GM18858 (cell line): ENCODE results near the gene SLC44A4.
"Not testable (repeated sequence)": the region's sequence is repeated elsewhere in the genome, so short reads cannot be mapped to it uniquely, and the experiment has no call there.

Experiments used
- ATAC-seq: cut with Tn5 transposase; IDR thresholded peaks from one replicate; pipeline ENCODE4 v1.9.1; 2021; ENCODE audit not compliant: unreplicated experiment

SLC44A4 gene

DNA sequence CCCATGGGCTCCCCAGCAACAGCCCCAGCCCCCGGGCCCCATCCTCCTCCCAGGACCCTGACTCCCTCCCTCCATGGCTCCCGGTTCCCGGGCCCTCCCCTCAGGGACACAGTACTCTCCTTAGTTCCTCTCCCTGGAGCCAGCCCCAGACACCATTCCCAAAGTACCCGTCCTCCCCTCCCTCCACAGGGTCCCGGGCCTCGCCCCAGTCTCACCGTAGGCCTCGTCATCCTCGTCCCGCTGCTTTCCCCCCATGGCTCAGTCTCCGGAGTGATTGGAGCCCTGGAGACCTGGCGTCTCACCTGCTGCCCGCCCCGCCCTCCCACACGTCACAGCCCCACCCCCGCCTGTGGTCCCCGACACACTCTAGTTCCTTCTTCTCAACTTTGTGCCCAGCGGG is at the start of gene SLC44A4:
Gene SLC44A4 (minus strand): TSS at position 272 of the 400 bp plus-strand sequence. CDS start 17 bp downstream, at position 255.
- no peak for ATAC-seq

DNA sequence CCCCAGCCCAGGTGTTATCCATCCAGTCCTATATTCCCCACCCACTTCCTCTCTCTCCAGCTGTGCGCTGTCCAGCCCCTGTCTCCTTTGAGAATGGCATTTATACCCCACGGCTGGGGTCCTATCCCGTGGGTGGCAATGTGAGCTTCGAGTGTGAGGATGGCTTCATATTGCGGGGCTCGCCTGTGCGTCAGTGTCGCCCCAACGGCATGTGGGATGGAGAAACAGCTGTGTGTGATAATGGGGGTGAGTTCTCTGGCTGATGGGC is 49.8 kb upstream of the SLC44A4 start:
- ATAC-seq = no peak

DNA sequence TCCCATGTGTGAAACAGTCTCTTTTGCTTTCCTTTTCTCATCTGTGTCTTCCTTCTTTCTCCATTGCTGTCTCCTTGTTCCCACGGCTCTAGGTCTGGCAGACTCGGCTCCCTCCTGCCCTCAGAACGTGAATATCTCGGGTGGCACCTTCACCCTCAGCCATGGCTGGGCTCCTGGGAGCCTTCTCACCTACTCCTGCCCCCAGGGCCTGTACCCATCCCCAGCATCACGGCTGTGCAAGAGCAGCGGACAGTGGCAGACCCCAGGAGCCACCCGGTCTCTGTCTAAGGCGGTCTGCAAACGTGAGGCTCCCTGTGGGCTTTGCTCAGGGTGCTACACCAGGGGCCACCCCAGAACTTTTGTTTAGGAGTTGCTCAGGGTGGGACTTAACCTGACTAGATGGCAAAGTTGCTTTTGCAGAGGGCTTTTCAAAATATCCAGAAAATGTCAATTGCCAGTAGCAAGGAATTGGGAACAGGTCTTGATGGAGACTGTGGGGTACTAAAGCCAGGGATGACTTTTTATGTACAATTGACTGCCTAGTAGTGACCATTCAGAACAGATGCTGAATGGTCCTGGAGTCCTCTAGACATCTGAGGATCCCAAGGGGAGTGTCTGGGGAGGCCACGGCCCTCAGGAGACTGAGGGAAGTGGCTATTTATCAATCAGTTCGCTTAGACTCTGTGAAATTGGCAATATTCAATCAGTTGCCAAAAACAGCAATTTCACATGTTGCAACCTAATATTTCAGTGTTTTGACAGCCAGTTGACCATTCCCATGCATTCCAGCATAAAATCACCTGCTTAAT is 49.3 kb upstream of the SLC44A4 start:
- ATAC-seq = no peak

DNA sequence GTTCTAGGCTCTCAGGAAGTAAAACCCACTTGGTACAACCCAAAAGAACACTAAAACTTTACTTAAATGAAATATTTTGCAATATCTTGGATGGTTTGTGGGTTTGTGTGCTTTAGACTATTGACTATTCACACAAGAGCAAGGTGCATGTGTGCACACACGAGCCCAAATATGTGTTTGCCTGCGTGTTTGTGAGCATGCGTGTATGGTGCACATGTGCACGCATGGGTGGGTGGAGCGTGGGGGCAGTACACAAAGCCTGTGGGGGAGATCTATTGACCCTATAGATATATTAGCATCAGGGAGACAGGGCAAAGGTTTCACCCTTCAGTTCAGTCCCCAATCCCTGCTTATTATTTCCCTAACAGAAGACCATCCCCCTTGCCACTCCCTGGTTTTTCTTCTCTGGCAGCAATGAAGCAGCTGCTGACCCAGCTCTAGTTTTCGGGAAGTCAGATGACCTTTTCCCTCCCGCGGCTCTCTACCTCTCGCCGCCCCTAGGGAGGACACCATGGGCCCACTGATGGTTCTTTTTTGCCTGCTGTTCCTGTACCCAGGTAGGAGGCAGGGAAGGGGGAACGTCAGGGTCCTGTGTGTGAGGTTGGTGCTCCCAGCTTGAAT is 48.6 kb upstream of the SLC44A4 start, which contains the start of gene C2:
Gene C2 (plus strand): TSS at position 476 of the 621 bp plus-strand sequence. CDS start 36 bp downstream, at position 512.
- no peak for ATAC-seq

DNA sequence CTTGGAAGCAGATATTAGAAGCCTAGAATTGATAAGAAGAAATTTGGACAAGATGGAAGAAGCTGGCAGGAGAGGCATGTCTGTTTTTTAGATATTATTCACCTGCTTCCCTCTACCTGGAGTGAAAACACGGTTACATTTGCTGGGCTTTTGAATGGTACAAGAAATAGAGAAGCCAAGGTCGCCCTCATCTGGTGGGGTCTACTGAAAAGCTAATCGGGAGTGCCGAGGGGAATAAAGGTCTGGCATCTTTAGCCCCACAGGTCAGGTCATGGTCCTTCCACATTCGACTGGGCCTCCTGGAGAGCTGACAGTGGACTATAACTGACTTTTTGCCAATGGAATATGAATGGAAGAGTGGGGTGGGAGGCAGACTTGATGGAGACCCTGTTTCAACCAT is 44.1 kb upstream of the SLC44A4 start:
- no peak for ATAC-seq

DNA sequence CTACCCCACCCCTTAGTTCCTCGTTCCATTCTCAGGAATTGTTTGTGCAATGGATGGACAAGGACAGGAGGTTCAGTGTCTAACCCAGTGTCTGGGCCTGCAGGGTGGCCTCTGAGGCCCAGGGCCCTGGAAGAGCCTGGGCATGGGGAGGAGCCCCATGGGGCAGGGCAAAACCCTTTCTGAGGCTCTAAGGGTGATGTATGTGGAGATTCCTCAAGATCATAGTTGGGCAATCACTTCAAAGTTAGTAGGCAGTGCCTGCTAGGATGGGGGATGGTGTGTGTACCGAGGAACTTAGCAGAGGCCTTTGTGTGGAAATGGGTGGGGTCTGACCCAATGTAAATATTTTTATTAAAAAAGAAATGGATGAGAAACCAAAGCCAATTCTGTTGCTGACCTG is 42.0 kb upstream of the SLC44A4 start:
- ATAC-seq = no peak

GRCh38 chr6:31919624-31920303 is 41.0 kb upstream of the SLC44A4 start:
- no peak for ATAC-seq

DNA sequence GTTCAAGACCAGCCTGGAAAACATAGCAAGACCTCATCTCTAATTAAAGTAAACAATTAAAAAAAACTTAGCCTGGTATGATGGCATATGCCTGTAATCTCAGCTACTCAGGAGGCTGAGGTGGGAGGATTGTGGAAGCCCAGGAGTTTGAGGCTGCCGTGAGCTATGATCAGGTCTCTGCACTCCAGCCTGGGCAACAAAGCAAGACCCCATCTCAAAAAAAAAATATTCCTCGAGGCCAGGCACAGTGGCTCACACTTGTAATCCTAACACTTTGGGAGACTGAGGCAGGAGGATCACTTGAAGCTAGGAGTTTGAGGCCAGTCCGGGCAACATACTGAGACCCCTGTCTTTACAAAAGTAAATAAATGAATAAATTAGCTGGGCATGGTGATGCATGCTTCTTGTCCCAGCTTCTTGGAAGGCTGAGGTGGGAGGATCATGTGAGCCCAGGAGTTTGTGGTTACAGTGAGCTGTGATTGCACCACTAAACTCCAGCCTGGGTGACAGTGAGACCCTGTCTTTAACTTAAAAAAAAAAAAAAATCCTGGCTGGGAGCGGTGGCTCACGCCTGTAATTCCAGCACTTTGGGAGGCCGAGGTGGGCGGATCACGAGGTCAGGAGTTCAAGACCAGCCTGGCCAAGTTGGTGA is 39.4 kb upstream of the SLC44A4 start:
- ATAC-seq = no peak

- ATAC-seq = no peak
Measured at GRCh38 chr6:31915756-31916155, 37.0 kb upstream of the SLC44A4 start.

GRCh38 chr6:31915351-31915750 is 36.6 kb upstream of the SLC44A4 start:
- ATAC-seq = no peak

DNA sequence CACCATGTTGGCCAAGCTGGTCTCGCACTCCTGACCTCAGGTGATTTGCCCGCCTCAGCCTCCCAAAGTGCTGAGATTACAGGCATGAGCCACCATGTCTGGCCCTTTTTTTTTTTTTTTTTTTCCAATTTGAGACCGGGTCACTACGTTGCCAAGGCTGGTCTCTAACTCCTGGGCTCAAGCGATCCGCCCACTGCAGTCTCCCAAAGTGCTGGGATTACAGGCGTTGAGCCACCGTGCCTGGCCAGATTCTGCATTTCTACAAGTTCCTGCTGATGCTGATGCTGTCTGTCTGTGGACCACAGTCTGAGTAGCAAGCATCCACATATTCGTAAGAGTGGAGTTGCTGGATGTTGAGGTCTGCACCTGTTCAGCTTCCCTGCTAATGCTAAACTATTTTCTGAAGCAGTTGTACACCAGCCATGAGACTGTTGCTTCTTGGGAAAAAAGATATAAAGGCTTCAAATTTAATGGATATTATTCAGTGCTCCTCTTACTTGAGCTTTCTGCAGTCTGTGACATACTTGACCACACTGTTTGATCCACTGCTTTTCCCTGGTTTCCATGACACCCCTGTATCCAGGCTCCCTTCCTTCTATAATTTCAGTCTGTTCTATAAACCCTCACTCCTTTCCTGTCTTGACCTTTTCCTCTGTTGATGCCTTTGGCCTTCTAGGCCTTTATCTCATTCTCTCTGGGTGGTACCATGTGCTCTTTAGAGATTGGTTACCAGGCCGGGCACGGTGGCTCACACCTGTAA is 33.2 kb upstream of the SLC44A4 start:
- no peak for ATAC-seq

DNA sequence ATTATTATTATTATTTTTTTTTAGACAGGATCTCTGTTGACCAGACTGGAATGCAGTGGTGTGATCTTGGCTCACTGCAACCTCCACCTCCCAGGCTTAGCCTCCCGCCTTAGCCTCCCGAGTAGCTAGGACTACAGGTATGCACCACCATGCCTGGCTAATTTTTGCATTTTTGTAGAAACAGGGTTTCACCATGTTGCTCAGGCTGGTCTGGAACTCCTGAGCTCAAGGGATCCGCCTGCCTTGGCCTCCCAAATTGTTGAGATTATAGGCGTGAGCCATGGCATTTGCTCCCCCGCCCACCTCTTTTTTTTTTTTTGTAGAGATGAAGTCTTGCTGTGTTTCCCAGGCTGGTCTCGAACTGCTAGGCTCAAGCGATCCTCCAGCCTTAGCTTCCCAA is 30.5 kb upstream of the SLC44A4 start:
- not testable (repeated sequence) for ATAC-seq

DNA sequence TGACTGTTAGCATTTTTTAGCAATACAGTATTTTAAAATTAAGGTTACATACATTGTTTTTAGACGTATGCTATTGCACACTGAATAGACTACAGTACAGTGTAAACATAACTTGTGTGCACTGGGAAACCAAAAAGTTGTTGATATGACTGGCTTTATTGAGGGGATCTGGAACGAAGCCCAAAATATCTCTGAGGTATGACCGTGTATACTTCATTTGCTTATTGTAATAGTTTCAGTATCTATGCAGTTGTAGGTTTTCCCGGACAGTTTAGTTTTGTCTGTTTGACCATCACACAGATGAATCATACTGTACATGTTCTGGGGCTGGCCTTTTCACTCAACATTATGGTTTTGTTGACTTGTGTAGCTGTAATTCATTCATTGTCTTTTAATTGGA is 30.0 kb upstream of the SLC44A4 start:
- ATAC-seq = peak; percentile 78

DNA sequence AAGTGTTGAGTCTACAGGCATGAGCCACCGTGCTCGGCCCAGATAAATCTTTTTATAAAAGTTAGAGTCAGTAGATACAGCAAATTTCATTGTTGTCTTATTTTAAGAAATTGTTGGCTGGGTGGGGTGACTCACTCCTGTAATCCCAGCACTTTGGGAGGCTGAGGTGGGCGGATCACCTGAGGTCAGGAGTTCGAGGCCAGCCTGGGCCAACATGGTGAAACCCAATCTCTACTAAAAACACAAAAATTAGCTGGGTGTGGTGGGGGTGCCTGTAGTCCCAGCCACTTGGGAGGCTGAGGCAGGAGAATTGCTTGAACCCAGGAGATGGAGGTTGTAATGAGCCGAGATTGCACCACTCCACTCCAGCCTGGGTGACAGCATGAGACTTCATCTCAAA is 29.5 kb upstream of the SLC44A4 start:
- not testable (repeated sequence) for ATAC-seq

DNA sequence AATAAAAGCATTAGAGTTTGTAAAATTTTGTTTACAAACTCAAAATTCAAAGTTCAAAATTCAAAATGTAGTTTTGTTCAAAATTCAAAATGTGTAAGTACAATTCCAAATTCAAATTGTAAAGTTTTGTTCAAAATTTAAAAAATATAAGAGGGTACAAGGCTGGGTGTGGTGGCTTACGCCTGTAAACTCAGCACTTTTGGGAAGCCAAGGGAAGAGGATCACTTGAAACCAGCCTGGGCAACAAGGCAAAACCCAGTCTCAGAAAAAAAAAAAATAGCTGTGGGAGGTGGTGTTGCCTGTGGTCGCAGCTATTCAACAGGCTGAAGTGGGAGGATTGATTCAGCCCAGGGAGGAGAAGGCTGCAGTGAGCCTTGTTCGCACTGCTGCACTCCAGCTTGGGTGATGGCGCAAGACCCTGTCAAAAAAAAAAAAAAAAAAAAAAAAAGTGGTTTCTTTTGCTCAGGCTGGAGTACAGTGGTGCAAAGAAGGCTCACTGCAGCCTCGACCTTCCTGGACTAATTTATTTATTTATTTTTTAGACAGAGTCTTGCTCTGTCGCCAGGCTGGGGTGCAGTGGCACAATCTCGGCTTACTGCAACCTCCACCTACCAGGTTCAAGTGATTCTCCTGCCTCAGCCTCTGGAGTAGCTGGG is 28.5 kb upstream of the SLC44A4 start:
- ATAC-seq = no peak

- not testable (repeated sequence) for ATAC-seq
Measured at GRCh38 chr6:31906727-31907126, 27.9 kb upstream of the SLC44A4 start.

- ATAC-seq = no peak
Measured at GRCh38 chr6:31906122-31906521, 27.3 kb upstream of the SLC44A4 start.

DNA sequence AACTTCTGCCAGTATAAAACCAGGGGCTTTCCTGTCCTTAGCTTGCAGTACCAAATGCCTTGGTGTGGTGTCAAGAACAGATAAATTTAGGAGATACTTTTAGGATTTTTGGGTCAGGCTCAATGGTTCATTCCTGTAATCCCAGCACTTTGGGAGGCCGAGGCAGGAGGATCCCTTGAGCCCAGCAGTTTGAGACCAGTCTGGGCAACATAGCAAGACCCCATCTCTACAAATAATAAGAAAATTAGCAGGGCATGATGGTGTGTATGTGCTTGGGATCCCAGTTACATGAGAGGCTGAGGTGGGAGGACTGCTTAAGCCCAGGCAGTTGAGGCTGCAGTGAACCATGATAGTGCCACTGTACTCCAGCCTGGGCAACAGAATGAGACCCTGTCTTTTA is 26.2 kb upstream of the SLC44A4 start:
- no peak for ATAC-seq

DNA sequence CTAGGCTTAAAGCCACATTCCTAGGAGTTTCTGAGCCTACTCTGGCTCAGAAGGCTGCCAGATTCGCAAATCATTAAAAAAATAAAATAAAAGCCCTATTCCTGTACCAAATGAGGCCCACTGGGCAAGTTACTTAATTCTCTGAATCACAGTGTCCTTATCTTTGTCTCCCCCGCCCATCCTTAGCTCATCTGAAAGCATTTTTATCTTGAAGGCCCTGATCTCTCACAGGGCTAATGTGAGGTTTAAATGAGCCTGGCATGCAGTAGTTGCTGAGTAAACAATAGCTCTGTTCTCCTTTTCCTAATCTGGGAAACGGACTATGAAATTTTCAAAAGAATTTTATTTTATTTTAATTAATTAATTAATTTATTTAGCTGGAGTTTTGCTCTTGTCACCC is 25.2 kb upstream of the SLC44A4 start:
- ATAC-seq = no peak

DNA sequence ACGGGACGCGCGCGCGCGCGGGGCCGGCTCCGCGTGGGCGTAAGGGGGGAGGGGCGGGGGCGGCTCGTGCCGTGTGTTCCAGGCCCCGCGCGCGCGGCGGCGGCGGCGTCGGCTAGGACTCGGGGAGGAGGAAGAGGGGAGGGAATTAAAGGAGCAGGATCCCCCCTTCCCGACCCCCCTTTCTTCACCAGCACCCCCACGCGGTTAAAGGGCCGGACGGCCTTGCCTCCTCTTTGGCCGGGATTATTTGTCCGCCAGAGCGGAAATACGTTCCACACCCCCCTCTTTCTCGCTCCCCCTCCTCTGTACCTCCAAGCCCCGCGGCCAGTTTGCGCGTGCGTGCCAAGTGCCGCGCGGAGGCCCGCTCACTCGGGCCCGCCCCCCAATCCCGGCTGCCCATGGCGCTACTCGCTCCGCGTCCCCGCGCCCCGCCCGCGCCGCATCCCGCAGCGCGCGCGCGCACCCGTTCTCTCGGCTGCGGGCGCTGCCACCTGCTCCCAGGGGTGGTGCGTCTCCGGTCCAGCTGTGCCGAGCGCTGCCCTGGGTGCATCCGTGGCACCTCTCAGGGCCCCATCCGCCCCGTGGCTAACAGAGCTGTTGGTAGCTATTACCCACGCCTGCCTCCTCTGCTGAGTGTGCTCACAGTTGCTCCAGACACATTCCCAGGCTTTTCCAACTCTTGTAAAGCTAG is 23.3 kb upstream of the SLC44A4 start, which contains the start of gene ZBTB12:
Gene ZBTB12 (minus strand): TSS at position 134 of the 691 bp plus-strand sequence. CDS start 781 bp downstream, outside the sequence.
- ATAC-seq = peak; percentile 27
